IPS-15b (cell line): ENCODE measurements around the gene GRIK3.

Source experiments
- H3K27me3 ChIP-seq: one replicate; pipeline ENCODE4 v1.6.1; 2013; ENCODE audit warnings: low read length; ENCODE audit not compliant: control insufficient read depth, insufficient read depth
- H3K36me3 ChIP-seq: one replicate; pipeline ENCODE4 v1.6.1; 2013; ENCODE audit warnings: low read length; ENCODE audit not compliant: control insufficient read depth, insufficient read depth
- H3K4me1 ChIP-seq: one replicate; pipeline ENCODE4 v1.6.1; 2013; ENCODE audit warnings: mild to moderate bottlenecking, low read length; ENCODE audit not compliant: control insufficient read depth, insufficient read depth
- H3K4me3 ChIP-seq: one replicate; pipeline ENCODE4 v1.5.1; 2013; ENCODE audit warnings: low read depth, low read length
- H3K9ac ChIP-seq: one replicate; pipeline ENCODE4 v1.6.1; 2013; ENCODE audit warnings: low read depth, mild to moderate bottlenecking, low read length
- H3K9me3 ChIP-seq: one replicate; pipeline ENCODE4 v1.6.1; 2013; ENCODE audit warnings: mild to moderate bottlenecking, low read length; ENCODE audit not compliant: control insufficient read depth, insufficient read depth

Gene GRIK3

DNA sequence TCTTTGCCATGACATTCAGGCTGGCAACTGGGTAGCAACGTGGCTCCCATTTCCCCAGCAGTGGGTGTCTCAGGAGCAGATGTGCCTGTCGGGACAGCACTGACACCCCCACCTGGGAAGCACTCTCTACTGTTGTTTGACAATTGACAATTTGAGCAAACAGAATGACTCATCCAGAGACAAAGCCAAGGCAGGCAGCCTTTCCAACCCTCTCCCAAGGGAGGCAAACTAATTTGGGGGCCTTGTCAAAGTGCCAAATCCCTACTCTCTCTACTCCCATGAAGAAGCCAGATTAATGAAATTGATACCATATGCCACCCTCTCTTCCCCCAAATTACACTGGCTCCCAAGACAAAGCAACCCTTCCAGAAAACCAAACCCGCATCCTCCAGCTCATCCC lies 65.6 kb downstream of the GRIK3 start:
- Histone ChIP-seq H3K27me3 (no peaks in the 10 kb centered on the region), H3K36me3 (no peaks in the 10 kb centered on the region), H3K9ac (no peak overlapping the region), H3K9me3 (no peaks in the 10 kb centered on the region), H3K4me1 (peaks cover 2% of the 10 kb centered on the region), H3K4me3 (no peak overlapping the region)

DNA sequence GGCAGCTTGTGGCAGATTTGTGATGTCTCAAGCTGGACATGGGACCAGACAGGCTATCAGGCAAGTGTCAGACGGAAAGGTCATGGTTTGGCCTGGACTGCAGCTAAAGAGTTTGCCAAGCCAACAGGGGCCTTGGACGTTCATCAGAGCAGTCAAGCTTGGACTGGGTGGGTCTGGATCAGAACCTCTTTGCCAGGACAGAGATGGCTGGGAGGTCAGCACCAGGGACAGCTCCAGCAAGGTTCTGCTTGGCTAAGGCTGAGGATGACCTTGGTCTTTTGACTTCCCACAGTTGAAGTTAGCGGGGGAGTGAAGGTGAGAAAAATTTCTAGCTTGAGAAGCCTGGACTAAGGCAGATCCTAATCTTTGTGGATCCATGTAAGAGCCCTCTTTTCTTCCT lies 68.1 kb downstream of the GRIK3 start:
- Histone ChIP-seq H3K27me3 (no peaks in the 10 kb centered on the region), H3K36me3 (no peaks in the 10 kb centered on the region), H3K9ac (no peak overlapping the region), H3K4me1 (peaks cover 2% of the 10 kb centered on the region), H3K4me3 (no peak overlapping the region), H3K9me3 (no peaks in the 10 kb centered on the region)

DNA sequence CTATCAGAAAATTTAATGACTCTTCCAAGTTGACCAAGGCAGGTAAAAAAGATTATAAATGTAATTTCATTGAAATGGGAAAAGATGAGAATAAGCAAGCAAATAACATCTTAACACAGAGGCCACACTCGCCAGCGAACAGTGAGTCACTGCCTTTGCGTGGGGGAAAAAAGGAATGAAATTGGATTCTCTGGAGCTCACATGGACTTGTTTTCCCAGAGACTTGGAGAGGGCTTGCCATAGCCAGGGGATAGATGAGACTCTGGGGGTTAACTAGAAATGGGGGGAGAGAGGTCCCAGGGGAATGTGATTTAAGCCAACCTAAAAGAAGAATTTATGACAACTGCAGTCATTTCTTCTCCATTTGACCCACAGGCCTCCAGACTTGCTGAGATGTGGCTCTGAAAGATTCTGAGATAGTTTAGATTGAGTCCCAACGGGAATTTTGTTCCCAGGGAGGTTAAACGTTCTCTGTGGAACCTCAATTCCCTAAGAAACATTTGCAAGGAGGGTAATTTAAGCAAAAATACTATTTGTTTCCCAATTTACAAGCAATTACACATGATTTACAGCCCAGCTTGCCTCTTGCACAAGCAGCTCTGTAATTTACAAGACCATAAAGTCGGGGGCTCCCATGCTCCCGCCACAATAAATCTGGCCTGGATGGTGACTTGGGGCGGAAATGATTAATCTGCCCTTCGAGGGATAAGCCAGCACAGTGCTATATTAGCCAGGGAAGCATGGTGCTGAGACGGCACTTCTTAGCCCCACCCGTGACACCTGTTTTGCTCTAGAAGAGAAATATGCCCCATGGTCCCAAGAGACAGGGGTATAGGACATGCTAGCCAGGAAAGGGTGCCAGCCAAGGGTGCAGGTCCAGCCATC lies 68.8 kb downstream of the GRIK3 start:
- Histone ChIP-seq H3K9me3 (no peaks in the 10 kb centered on the region), H3K9ac (no peak overlapping the region), H3K4me1 (peaks cover 2% of the 10 kb centered on the region), H3K27me3 (no peaks in the 10 kb centered on the region), H3K36me3 (no peaks in the 10 kb centered on the region), H3K4me3 (no peak overlapping the region)

DNA sequence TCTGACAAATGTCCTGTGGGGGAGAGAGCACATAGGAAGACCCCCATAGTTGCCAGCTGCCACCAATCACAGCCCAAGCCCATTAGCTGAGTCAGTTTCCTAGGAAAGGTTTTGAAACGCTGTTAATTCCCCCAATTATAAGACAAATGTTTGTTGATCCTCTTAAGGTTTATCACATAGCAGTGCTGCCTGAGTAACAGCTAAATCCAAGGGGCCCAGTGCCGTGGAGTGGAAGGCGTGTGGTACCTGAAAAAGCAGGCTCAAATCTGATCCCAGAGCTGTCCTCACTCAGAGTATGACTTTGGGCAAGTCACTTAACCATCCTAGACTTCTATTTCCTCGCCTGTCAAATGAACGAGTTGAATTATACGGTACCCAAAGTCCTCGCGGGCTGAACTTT lies 69.5 kb downstream of the GRIK3 start:
- no peaks in the 10 kb centered on the region for H3K36me3 ChIP-seq
- H3K4me1 ChIP-seq: peaks cover 2% of the 10 kb centered on the region
- no peaks in the 10 kb centered on the region for H3K9me3 ChIP-seq
- H3K27me3 ChIP-seq: no peaks in the 10 kb centered on the region
- no peak overlapping the region for H3K9ac ChIP-seq
- H3K4me3 ChIP-seq: no peak overlapping the region

DNA sequence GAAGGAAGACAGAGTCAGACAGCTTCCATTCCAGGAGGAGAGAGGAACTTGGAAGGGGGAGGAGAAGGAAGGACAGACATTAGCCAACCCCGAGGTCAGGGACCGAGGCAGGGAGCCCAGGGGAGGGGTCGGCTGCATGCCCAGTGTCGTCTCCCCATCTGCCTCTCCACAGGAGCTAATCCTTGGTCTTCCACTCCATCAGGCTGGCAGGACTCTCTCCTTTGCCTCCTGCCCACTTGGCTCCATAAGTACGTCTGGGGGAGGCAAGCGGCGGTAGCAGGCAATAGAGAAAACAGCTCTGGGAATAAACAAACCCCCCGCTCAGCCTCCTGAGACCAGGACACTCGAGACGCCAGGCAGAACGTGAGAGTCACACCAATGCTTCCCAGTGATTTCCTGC lies 71.3 kb downstream of the GRIK3 start:
- no peaks in the 10 kb centered on the region for H3K36me3 ChIP-seq

DNA sequence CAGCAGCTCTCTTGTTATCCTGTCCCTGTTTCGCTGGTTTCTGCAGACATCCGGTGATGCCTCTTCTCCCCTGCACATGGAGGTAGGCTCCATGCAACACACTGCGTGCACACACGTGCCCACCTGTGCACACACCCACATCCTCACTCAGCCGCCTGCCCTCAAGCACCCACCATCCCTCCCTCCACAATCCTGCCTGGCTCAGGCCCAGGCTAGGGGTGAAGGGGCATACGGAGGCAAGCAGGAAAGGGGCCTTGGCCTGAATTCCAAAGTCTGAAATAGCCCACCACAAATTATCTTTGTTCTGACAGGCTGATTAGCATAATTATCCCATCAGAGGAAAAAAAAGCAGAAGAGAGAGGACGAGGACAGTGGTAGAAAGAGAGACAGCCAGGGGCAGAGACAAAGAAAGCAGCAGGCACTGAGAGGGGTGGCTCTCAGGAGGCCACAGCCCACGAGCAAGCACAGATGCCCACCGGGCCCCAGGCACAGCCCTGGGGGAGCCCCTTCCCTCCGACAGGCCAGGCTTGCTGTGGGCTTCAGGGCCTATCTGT lies 73.2 kb downstream of the GRIK3 start:
- Histone ChIP-seq H3K9ac (no peak overlapping the region), H3K4me1 (no peaks in the 10 kb centered on the region), H3K4me3 (no peak overlapping the region), H3K9me3 (no peaks in the 10 kb centered on the region), H3K27me3 (no peaks in the 10 kb centered on the region), H3K36me3 (no peaks in the 10 kb centered on the region)

More for the DNA sequence above, 71.3 kb downstream of the GRIK3 start:
- Histone ChIP-seq H3K27me3 (no peaks in the 10 kb centered on the region), H3K4me3 (no peak overlapping the region), H3K9me3 (no peaks in the 10 kb centered on the region), H3K9ac (no peak overlapping the region), H3K4me1 (no peaks in the 10 kb centered on the region)

DNA sequence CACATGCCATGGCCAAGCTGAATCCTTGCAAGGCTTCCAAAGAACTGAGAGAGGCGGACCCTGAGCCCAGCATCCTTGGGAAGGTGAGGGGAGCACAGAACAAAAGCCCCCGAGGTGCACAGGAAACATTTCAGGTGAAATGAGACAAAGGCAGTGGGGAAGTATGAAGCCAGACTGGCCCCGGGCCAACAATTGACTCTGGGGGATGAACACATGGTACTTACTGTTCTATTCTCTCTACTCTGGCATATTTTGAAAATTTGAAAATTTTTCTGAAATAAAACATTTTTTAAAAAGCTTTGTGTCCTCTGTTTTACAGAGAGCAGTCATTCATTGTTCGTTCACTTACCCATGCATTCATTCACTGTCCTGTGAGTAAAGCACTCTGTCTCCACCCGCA lies 77.7 kb downstream of the GRIK3 start:
- Histone ChIP-seq H3K9me3 (no peaks in the 10 kb centered on the region), H3K4me3 (no peak overlapping the region), H3K9ac (no peak overlapping the region), H3K36me3 (no peaks in the 10 kb centered on the region), H3K4me1 (no peaks in the 10 kb centered on the region), H3K27me3 (no peaks in the 10 kb centered on the region)

DNA sequence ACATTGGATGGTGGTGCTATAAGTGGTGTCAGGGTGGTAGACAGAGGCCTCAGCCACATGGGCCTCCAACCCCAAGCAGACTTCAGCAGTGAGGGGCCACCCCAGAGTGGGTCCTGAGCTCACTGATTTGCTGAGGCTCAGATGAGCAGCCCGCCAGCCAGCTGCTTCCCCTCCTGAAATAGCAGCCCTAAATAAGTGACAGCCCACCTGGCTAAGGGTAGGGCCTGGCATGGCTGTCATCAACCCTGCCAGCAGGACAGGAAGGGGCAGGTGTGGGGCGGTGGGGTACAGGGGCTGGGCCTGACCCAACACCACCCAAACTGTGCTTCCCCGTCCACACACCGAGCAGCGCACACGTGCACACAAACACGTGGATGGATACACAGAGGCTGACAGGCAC lies 79.3 kb downstream of the GRIK3 start:
- Histone ChIP-seq H3K9ac (no peak overlapping the region), H3K9me3 (no peaks in the 10 kb centered on the region), H3K4me3 (no peak overlapping the region), H3K4me1 (no peaks in the 10 kb centered on the region), H3K27me3 (no peaks in the 10 kb centered on the region), H3K36me3 (no peaks in the 10 kb centered on the region)

DNA sequence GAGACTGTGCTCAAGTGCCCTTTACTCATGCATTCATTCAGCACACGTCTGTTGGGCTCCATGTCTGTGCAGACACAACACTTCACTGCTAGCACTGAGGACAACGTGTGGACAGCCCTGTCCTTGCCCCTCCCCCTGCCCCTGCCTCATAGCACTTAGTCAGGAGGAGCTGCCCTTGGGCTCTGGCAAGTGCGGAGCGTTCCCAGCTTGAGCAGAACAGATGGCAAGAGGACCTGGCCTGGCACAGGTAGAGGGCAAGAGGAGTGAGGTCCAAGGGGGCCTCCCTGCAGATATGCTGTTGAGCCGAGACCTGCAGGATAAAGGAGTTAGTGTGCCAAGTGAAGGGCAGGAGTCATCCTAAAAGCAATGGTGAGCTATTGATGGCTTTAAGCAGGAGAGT lies 81.3 kb downstream of the GRIK3 start:
- no peak overlapping the region for H3K4me3 ChIP-seq
- no peak overlapping the region for H3K9ac ChIP-seq
- H3K27me3 ChIP-seq: no peaks in the 10 kb centered on the region
- H3K9me3 ChIP-seq: no peaks in the 10 kb centered on the region
- H3K36me3 ChIP-seq: no peaks in the 10 kb centered on the region
- H3K4me1 ChIP-seq: no peaks in the 10 kb centered on the region

DNA sequence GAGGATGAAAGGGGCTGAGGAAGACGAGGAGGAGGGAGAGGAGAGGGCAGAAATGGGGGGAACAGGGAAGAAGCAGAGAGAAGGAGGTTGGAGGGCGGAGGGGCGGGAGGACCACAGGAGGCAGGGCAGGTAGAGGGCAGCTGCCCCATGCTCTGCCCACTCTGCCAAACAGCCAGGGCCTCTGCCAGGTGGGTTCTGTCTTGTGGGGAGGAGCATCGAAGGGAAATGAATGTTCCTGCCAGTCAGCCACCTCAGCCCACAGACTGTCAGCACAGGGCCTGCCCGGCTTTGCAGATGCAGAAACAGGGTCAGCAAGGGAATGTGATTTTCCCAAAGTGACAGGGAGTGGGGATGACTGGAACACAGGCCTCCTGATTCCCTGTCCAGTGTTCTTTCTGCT lies 82.6 kb downstream of the GRIK3 start:
- Histone ChIP-seq H3K27me3 (no peaks in the 10 kb centered on the region), H3K4me3 (no peak overlapping the region), H3K9ac (no peak overlapping the region), H3K36me3 (no peaks in the 10 kb centered on the region), H3K4me1 (no peaks in the 10 kb centered on the region), H3K9me3 (no peaks in the 10 kb centered on the region)

DNA sequence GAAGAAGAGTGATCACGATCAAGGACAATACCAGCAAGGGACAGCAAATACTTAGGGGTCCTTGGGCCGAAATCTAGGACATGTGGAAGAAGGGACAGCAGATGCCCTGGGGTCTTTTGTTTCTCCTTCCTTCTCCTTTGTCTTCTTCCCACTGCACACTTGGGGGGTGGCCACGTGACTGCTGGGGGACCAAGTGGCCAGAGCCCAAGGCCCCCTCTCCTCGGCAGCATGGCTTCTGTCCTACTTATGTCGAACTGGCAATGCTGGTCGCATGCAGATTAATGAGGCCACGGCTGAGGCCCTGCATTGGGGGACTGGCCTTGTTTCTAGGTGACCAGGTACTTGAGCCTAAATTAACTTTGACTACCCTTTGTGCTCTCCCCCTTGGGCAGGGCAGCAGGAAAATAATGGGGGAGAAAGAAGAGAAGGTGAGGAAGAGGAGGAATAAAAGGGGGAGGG lies 83.0 kb downstream of the GRIK3 start:
- Histone ChIP-seq H3K4me1 (no peaks in the 10 kb centered on the region), H3K9me3 (no peaks in the 10 kb centered on the region), H3K27me3 (no peaks in the 10 kb centered on the region), H3K36me3 (no peaks in the 10 kb centered on the region), H3K4me3 (no peak overlapping the region), H3K9ac (no peak overlapping the region)

DNA sequence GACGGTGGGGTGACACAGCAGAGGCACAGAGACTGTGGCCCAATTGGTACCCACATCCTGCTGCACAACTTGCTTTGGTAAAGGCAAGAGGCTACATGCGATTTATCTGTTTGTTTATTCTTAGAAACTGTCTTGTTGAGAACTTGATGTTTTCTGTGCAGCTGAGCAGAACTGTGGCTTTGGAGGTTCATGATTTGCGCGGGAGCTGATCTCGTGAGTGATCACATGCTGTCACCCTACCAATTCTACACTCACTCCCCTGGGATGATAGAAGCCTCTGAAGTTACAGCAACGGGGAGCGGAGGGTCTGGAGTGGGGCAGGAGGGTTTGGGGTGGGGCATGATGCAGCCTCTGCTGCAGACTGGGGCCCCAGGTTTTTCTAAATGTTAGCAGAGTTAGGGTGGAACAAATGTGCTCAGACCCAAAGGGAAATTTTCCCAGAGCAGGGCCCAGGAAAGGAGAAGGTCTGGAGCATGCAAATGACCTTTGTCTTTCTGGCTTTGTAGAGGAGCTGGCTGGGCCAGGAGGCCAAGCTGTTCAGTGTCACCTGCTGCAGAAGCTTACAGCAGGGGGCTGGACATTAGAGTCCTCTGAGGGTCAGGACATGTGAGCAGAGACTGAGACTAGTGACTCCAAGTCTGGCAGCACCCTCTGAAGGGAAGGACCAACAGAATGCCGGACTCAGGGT lies 83.6 kb downstream of the GRIK3 start:
- no peak overlapping the region for H3K9ac ChIP-seq
- H3K36me3 ChIP-seq: no peaks in the 10 kb centered on the region
- no peaks in the 10 kb centered on the region for H3K27me3 ChIP-seq
- H3K4me1 ChIP-seq: no peaks in the 10 kb centered on the region
- no peaks in the 10 kb centered on the region for H3K9me3 ChIP-seq
- no peak overlapping the region for H3K4me3 ChIP-seq
